BLaER1 treated with 17β-estradiol and CSF1 and Interleukin-3, amounts not matched to agents 10 nM and 100 nM (cell line): ENCODE results near the gene SPATA16.

Source experiments
- H3K27ac ChIP-seq, 11 experiments: shearing (Covaris generic); formaldehyde crosslinking; 2 replicates each; pipeline ENCODE4 v1.8.1; 2022
- H3K27me3 ChIP-seq, 11 experiments: shearing (Covaris generic); formaldehyde crosslinking; 2 replicates each; pipeline ENCODE4 v1.8.1; 2022
- H3K36me3 ChIP-seq, 11 experiments: shearing (Covaris generic); formaldehyde crosslinking; 2 replicates each; pipeline ENCODE4 v1.8.1; 2022
- H3K4me1 ChIP-seq, 10 experiments: shearing (Covaris generic); formaldehyde crosslinking; 2 replicates each; pipeline ENCODE4 v1.8.1; 2022
- H3K4me2 ChIP-seq, 11 experiments: shearing (Covaris generic); formaldehyde crosslinking; 2 replicates each; pipeline ENCODE4 v1.8.1; 2022
- H3K4me3 ChIP-seq, 10 experiments: shearing (Covaris generic); formaldehyde crosslinking; 2 replicates each; pipeline ENCODE4 v1.8.1; 2022
- H3K9ac ChIP-seq, 11 experiments: shearing (Covaris generic); formaldehyde crosslinking; 2 replicates each; pipeline ENCODE4 v1.8.1; 2022
- H3K9me3 ChIP-seq, 11 experiments: shearing (Covaris generic); formaldehyde crosslinking; replicated peaks in 1 of 11; 2 replicates each; pipeline ENCODE4 v1.8.1; 2022
- H4K20me1 ChIP-seq, 11 experiments: shearing (Covaris generic); formaldehyde crosslinking; 2 replicates each; pipeline ENCODE4 v1.8.1; 2022
- Cebpa-rat ChIP-seq, 11 experiments: shearing (Covaris generic); IDR thresholded peaks; 2 replicates each; pipeline ENCODE4 v1.8.1; 2022

Gene SPATA16

GRCh38 chr3:172914854-172915253, 226.2 kb downstream of the SPATA16 start:
- Histone ChIP-seq H3K4me3 (no peak overlapping the region), H3K9ac (no peak overlapping the region), H3K4me1 (no peaks in the 10 kb centered on the region), H4K20me1 (no peaks in the 10 kb centered on the region), H3K36me3 (no peaks in the 10 kb centered on the region), H3K27ac (no peak overlapping the region), H3K9me3 (0 out of 22 replicates have a peak, but pooled peaks cover 0 to 4% (median 0%) of the 10 kb centered on the region in 11 experiments), H3K27me3 (no peaks in the 10 kb centered on the region), H3K4me2 (no peak overlapping the region)
- no peak for TF ChIP-seq Cebpa-rat (IDR thresholded peaks at IDR 0.05)

- no peaks in the 10 kb centered on the region for H3K36me3 ChIP-seq
- H3K4me2 ChIP-seq, result no peak overlapping the region
- no peaks in the 10 kb centered on the region for H3K27me3 ChIP-seq
- H3K9me3 ChIP-seq, result 0 out of 22 replicates have a peak, but pooled peaks cover 0 to 4% (median 0%) of the 10 kb centered on the region in 11 experiments
- H3K4me3 ChIP-seq, result no peak overlapping the region
- no peaks in the 10 kb centered on the region for H4K20me1 ChIP-seq
- no peaks in the 10 kb centered on the region for H3K4me1 ChIP-seq
- no peak overlapping the region for H3K9ac ChIP-seq
- TF ChIP-seq Cebpa-rat (IDR thresholded peaks at IDR 0.05), result no peak
- no peak overlapping the region for H3K27ac ChIP-seq
These were observed 227.0 kb downstream of the SPATA16 start for GRCh38 chr3:172913911-172914655.

- Histone ChIP-seq H3K9ac (no peak overlapping the region), H3K27ac (no peak overlapping the region), H4K20me1 (no peaks in the 10 kb centered on the region), H3K9me3 (0 out of 22 replicates have a peak, but pooled peaks cover 0 to 4% (median 0%) of the 10 kb centered on the region in 11 experiments), H3K4me1 (no peaks in the 10 kb centered on the region), H3K36me3 (no peaks in the 10 kb centered on the region), H3K27me3 (no peaks in the 10 kb centered on the region), H3K4me3 (no peak overlapping the region), H3K4me2 (no peak overlapping the region)
- TF ChIP-seq Cebpa-rat (IDR thresholded peaks at IDR 0.05), result no peak
These were observed 229.9 kb downstream of the SPATA16 start for GRCh38 chr3:172911142-172911541.

- no peaks in the 10 kb centered on the region for H3K27me3 ChIP-seq
These were observed 232.2 kb downstream of the SPATA16 start for GRCh38 chr3:172908771-172909270.

GRCh38 chr3:172905451-172905850, 235.6 kb downstream of the SPATA16 start:
- TF ChIP-seq Cebpa-rat (IDR thresholded peaks at IDR 0.05), result no peak
- Histone ChIP-seq H3K9me3 (0 out of 22 replicates have a peak, but pooled peaks cover 0 to under 1% (median 0%) of the 10 kb centered on the region in 11 experiments), H3K9ac (no peak overlapping the region), H3K27me3 (no peaks in the 10 kb centered on the region), H3K36me3 (no peaks in the 10 kb centered on the region), H4K20me1 (no peaks in the 10 kb centered on the region), H3K4me3 (no peak overlapping the region), H3K27ac (no peak overlapping the region), H3K4me1 (no peaks in the 10 kb centered on the region), H3K4me2 (no peak overlapping the region)

More at GRCh38 chr3:172908771-172909270, 232.2 kb downstream of the SPATA16 start:
- Histone ChIP-seq H4K20me1 (no peaks in the 10 kb centered on the region), H3K9ac (no peak overlapping the region), H3K27ac (no peak overlapping the region), H3K4me2 (no peak overlapping the region), H3K4me1 (no peaks in the 10 kb centered on the region), H3K36me3 (no peaks in the 10 kb centered on the region), H3K4me3 (no peak overlapping the region), H3K9me3 (0 out of 22 replicates have a peak, but pooled peaks cover 0 to 4% (median 0%) of the 10 kb centered on the region in 11 experiments)
- no peak for TF ChIP-seq Cebpa-rat (IDR thresholded peaks at IDR 0.05)

- TF ChIP-seq Cebpa-rat (IDR thresholded peaks at IDR 0.05), result no peak
- Histone ChIP-seq H3K4me3 (no peak overlapping the region), H3K27ac (no peak overlapping the region)
These were observed 236.2 kb downstream of the SPATA16 start for GRCh38 chr3:172904711-172905373.

GRCh38 chr3:172903642-172904320, 237.3 kb downstream of the SPATA16 start:
- Histone ChIP-seq H3K4me3 (no peak overlapping the region), H4K20me1 (no peaks in the 10 kb centered on the region), H3K9me3 (0 out of 22 replicates have a peak, but pooled peaks cover 0 to 6% (median 0%) of the 10 kb centered on the region in 11 experiments), H3K36me3 (no peaks in the 10 kb centered on the region), H3K9ac (no peak overlapping the region), H3K27me3 (no peaks in the 10 kb centered on the region), H3K27ac (no peak overlapping the region), H3K4me1 (no peaks in the 10 kb centered on the region), H3K4me2 (no peak overlapping the region)
- TF ChIP-seq Cebpa-rat (IDR thresholded peaks at IDR 0.05), result no peak

More at GRCh38 chr3:172904711-172905373, 236.2 kb downstream of the SPATA16 start:
- Histone ChIP-seq H4K20me1 (no peaks in the 10 kb centered on the region), H3K27me3 (no peaks in the 10 kb centered on the region), H3K36me3 (no peaks in the 10 kb centered on the region), H3K4me1 (no peaks in the 10 kb centered on the region), H3K4me2 (no peak overlapping the region), H3K9me3 (0 out of 22 replicates have a peak, but pooled peaks cover 0 to under 1% (median 0%) of the 10 kb centered on the region in 11 experiments), H3K9ac (no peak overlapping the region)

- Histone ChIP-seq H3K36me3 (no peaks in the 10 kb centered on the region), H3K9me3 (peaks cover 0 to 5% (median 0%) of the 10 kb centered on the region in 11 experiments; a peak in 2 of 22 replicates), H3K27me3 (no peaks in the 10 kb centered on the region), H4K20me1 (no peaks in the 10 kb centered on the region), H3K4me3 (no peak overlapping the region), H3K4me1 (no peaks in the 10 kb centered on the region), H3K27ac (no peak overlapping the region), H3K4me2 (no peak overlapping the region), H3K9ac (no peak overlapping the region)
- TF ChIP-seq Cebpa-rat (IDR thresholded peaks at IDR 0.05), result no peak
These were observed 248.9 kb downstream of the SPATA16 start for GRCh38 chr3:172892158-172892557.

- Histone ChIP-seq H3K27me3 (no peaks in the 10 kb centered on the region), H3K9me3 (peaks cover 10 to 25% (median 20%) of the 10 kb centered on the region in 11 experiments; a peak in 21 of 22 replicates), H4K20me1 (no peaks in the 10 kb centered on the region), H3K4me3 (no peak overlapping the region), H3K4me2 (no peak overlapping the region), H3K36me3 (no peaks in the 10 kb centered on the region), H3K4me1 (no peaks in the 10 kb centered on the region), H3K9ac (no peak overlapping the region), H3K27ac (no peak overlapping the region)
- TF ChIP-seq Cebpa-rat (IDR thresholded peaks at IDR 0.05), result no peak
These were observed 255.3 kb downstream of the SPATA16 start for GRCh38 chr3:172885704-172886103.
